MM.1S (cell line): ENCODE results near the gene GPR34.

Experiments used
- EZH2 ChIP-seq: fragments of 300-600 bp; sonication (generic); optimal IDR thresholded peaks from 2 replicates; pipeline ENCODE3; 2017; ENCODE audit warnings: low read depth, mild to moderate bottlenecking, antibody characterized with exemption, low read length, mixed read lengths
- EZH2phosphoT487 ChIP-seq: fragments of 300-600 bp; sonication (generic); IDR thresholded peaks from 2 replicates; pipeline ENCODE4 v1.6.1; 2018; ENCODE audit warnings: antibody characterized with exemption, low read length
- TF ChIP-seq, protein P1 (sequence below): fragments of 300-600 bp; sonication (generic); IDR thresholded peaks from 2 replicates; pipeline ENCODE4 v1.5.1; 2016; ENCODE audit warnings: antibody characterized with exemption, low read length, mixed read lengths

DNA sequence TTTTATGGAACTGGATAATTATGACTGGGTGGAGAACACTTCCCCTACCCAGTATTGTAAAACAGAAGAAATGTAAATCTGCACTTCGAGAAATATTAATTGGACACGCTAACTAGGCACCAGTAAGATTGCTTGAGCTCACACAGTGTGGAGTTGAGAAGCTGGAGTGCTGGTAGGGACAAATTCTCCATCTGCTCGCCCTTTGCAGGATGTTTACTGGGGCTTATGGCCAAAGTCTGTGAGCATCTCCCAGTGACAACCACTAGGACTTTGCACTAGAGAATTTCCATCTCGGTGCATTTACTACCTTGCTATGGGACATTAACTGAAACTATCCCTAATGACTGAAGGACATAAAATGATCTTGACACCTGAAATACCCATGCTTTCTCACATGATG is 33.7 kb upstream of the GPR34 start:
- TF ChIP-seq, protein P1, sequence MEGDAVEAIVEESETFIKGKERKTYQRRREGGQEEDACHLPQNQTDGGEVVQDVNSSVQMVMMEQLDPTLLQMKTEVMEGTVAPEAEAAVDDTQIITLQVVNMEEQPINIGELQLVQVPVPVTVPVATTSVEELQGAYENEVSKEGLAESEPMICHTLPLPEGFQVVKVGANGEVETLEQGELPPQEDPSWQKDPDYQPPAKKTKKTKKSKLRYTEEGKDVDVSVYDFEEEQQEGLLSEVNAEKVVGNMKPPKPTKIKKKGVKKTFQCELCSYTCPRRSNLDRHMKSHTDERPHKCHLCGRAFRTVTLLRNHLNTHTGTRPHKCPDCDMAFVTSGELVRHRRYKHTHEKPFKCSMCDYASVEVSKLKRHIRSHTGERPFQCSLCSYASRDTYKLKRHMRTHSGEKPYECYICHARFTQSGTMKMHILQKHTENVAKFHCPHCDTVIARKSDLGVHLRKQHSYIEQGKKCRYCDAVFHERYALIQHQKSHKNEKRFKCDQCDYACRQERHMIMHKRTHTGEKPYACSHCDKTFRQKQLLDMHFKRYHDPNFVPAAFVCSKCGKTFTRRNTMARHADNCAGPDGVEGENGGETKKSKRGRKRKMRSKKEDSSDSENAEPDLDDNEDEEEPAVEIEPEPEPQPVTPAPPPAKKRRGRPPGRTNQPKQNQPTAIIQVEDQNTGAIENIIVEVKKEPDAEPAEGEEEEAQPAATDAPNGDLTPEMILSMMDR: no peak
- no peak for TF ChIP-seq EZH2
- no peak for TF ChIP-seq EZH2phosphoT487
